Measurements from ENCODE around the gene SCARB1. TPM values are rescaled to one million over a fixed set of nuclear protein-coding genes. Genes with fewer than 3 reads are reported as not detected.

The SCARB1 gene
- total and polyA plus RNA-seq, 9 of the 15 experiments (the other 6 are each of a cell fraction or from before 2014, with no cell fraction given): 0.56 to 157 (median 52.8) TPM

DNA sequence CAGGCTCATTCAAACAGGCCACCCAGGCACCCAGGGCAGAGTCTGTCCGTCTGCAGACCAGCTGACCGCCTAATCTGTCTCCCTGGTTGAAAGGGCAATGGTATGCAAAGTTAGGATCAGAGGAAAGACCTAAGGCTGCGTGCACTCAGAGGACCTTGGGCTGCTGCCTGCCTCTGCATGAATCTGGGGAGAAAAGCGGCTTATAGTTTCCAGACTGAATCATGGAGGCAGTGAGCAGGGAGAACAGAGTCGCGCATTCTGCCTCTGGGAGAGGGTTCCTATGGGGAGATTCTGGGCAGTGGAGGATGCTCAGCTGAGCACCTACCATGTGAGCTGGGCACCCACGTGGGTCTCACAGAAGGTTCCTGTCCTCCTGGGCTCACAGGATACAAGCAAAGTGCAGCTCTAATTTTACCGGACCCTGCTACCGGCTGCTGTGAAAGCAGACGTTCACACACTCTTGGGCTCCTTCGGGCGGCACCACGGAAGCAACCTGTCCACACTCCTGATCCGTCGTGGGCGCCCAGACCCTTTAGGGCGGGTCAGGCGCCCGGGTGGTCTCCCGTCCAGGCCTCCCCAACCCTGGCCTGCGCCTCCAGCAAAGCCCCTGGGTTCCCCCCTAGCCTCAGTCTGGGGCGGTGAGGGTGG, 772 bp downstream of the SCARB1 start (continued):
- TF ChIP-seq, protein P1, sequence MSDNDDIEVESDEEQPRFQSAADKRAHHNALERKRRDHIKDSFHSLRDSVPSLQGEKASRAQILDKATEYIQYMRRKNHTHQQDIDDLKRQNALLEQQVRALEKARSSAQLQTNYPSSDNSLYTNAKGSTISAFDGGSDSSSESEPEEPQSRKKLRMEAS (CRISPR knock-in tag; IDR thresholded peaks at IDR 0.05): 0 out of 2 replicates have a peak, but pooled peaks have one; percentile 9
- TF ChIP-seq STAT5B (CRISPR knock-in tag; IDR thresholded peaks at IDR 0.05): no peak
- no peak for TF ChIP-seq TAL1 (IDR thresholded peaks at IDR 0.05)
- TF ChIP-seq ZNF592 (IDR thresholded peaks at IDR 0.05): 0 out of 2 replicates have a peak, but pooled peaks have one; percentile 7
- no peak for TF ChIP-seq SRSF9 (IDR thresholded peaks at IDR 0.05; ENCODE audit: borderline replicate concordance, low read depth, low read length)
